ENCODE data around the gene PALD1.

Gene PALD1

GRCh38 chr10:70487824-70488223 is 9.3 kb downstream of the PALD1 start:
- DNase-seq (ENCODE audit: insufficient read length, low spot score): no peak
- no peak for FAIRE-seq

GRCh38 chr10:70490142-70490541 is 11.6 kb downstream of the PALD1 start:
- DNase-seq (ENCODE audit: insufficient read length, low spot score): no peak
- FAIRE-seq: no peak
- no peak for TF ChIP-seq CTCF (IDR thresholded peaks at IDR 0.05; ENCODE audit: insufficient read depth, missing control alignments)

More at GRCh38 chr10:70487824-70488223, 9.3 kb downstream of the PALD1 start:
- TF ChIP-seq CTCF (IDR thresholded peaks at IDR 0.05; ENCODE audit: insufficient read depth, missing control alignments): no peak

GRCh38 chr10:70491614-70492013 is 13.0 kb downstream of the PALD1 start:
- FAIRE-seq: no peak
- DNase-seq (ENCODE audit: insufficient read length, low spot score): no peak
- no peak for TF ChIP-seq CTCF (IDR thresholded peaks at IDR 0.05; ENCODE audit: insufficient read depth, missing control alignments)

- TF ChIP-seq CTCF (IDR thresholded peaks at IDR 0.05; ENCODE audit: insufficient read depth, missing control alignments): no peak
- DNase-seq (ENCODE audit: insufficient read length, low spot score): no peak
- no peak for FAIRE-seq
Observed at GRCh38 chr10:70492786-70493659, 14.5 kb downstream of the PALD1 start.

- no peak for TF ChIP-seq CTCF (IDR thresholded peaks at IDR 0.05; ENCODE audit: insufficient read depth, missing control alignments)
- FAIRE-seq (no peak), DNase-seq (ENCODE audit: insufficient read length, low spot score) (no peak)
Observed at GRCh38 chr10:70493660-70494234, 15.2 kb downstream of the PALD1 start.

- no peak for FAIRE-seq
- DNase-seq (ENCODE audit: insufficient read length, low spot score): no peak
- TF ChIP-seq CTCF (IDR thresholded peaks at IDR 0.05; ENCODE audit: insufficient read depth, missing control alignments): no peak
Observed at GRCh38 chr10:70494536-70494935, 16.0 kb downstream of the PALD1 start.

GRCh38 chr10:70494966-70495365 is 16.4 kb downstream of the PALD1 start:
- no peak for DNase-seq (ENCODE audit: insufficient read length, low spot score)
- TF ChIP-seq CTCF (IDR thresholded peaks at IDR 0.05; ENCODE audit: insufficient read depth, missing control alignments): no peak
- no peak for FAIRE-seq

Data from D721Med (cell line).